ENCODE results near the gene CDKN3. TPM values are rescaled to one million over a fixed set of nuclear protein-coding genes. Genes with fewer than 3 reads are reported as not detected.
A peak's percentile ranks its signal among the peaks of the same experiment; 100 is the strongest.

CDKN3 gene
- 1 to 10 TPM in 2 of 4 donors, not detected in 2; 3.0 to 4.0 TPM for total RNA-seq

DNA sequence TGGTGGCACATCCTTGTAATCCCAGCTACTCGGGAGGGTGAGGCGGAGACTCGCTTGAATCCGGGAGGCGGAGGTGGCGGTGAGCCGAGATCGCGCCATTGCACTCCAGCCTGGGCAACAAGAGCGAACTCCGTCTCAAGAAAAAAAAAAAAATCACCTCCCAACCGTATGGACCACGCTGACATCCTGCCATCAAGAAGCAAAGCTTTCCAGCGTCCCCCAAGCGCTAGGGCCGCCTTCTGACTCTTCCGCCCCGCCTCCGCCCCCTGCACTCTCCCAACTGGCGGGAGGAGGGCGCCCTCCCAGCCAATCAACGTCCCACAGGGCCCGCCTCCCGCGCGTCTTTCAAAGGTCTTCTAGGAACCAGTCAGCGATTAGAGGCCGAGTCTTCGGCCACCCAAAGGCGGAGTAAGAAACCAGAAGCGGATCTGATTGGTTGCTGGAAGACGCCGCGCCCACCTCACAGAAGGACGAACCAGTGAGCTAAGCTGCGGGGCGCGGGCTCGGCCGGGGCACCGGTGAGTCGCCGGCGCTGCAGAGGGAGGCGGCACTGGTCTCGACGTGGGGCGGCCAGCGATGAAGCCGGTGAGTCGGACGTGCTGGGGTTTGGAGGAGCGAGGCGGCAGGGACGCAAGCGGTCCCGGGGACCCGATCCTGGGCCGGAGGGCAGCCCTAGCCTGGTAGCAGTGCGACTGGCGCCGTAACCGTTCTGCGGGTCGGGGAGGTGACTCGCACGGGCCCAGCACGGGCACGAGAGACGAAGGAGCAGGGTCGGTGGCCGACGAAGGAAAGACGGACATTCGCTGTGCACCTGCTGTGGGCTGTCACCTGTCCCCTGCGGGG lies at the start of gene CDKN3:
CDKN3 (plus strand) TSS at position 515 of the 843 bp plus-strand sequence; CDS start at position 577, 62 bp downstream.
- H3K27me3 ChIP-seq: no peaks in the 10 kb centered on the region
- no peaks in the 10 kb centered on the region for H3K36me3 ChIP-seq
- in situ Hi-C loops (cut with MboI; ENCODE audit: low pct_ligation_motif_present in 1 of 4, low pct_unique_long_range_greater_than_20kb in 1 of 4, low sequenced_read_pairs in 3 of 4): no loop called here
- H3K9me3 ChIP-seq: no peaks in the 10 kb centered on the region
- peak within 1 kb of the TSS; percentile 70 to 77 (median 74) for H3K4me3 ChIP-seq
- peak within 1 kb of the TSS; percentile 62 to 79 (median 74) for H3K27ac ChIP-seq
- TF ChIP-seq POLR2A (IDR thresholded peaks at IDR 0.05) (peak; percentile 92), POLR2AphosphoS5 (IDR thresholded peaks at IDR 0.05) (peak; percentile 93 to 96 (median 95)), CTCF (IDR thresholded peaks at IDR 0.05) (peak; percentile 42 to 65 (median 55)), EP300 (IDR thresholded peaks at IDR 0.05; ENCODE audit: low read depth) (no peak)
- WGBS, 2 donors (ENCODE audit: low coverage in 1 of 2): 0 to 3% methylated on average over 11 to 56 of the region's 76 CpGs
- intact Hi-C loops (cut with DNase I; ENCODE audit: low total_unique reads): no loop called here
- H3K4me1 ChIP-seq: peaks cover 0 to 20% (median 5%) of the 10 kb centered on the region in 4 donors
- peak; percentile 99 for DNase-seq

- TF ChIP-seq CTCF (IDR thresholded peaks at IDR 0.05): no peak
- TF ChIP-seq POLR2A (IDR thresholded peaks at IDR 0.05): no peak
- no peak for TF ChIP-seq EP300 (IDR thresholded peaks at IDR 0.05; ENCODE audit: low read depth)
- TF ChIP-seq POLR2AphosphoS5 (IDR thresholded peaks at IDR 0.05): no peak
- no peak overlapping the region for H3K4me3 ChIP-seq
- no peak overlapping the region for H3K27ac ChIP-seq
- H3K9me3 ChIP-seq: no peaks in the 10 kb centered on the region
- no peak for DNase-seq
- WGBS, 2 donors (ENCODE audit: low coverage in 1 of 2): 88 to 93% methylated on average over 7 of the region's 7 CpGs
- H3K27me3 ChIP-seq: no peaks in the 10 kb centered on the region
- in situ Hi-C loops (cut with MboI; ENCODE audit: low pct_ligation_motif_present in 1 of 4, low pct_unique_long_range_greater_than_20kb in 1 of 4, low sequenced_read_pairs in 3 of 4): loop anchor here (25.0 kb wide), 4 partner anchors 385 to 1060 kb away; partner anchors contain the start of gene BMP4 (in 1 of the 4)
- H3K36me3 ChIP-seq: no peaks in the 10 kb centered on the region
- intact Hi-C loops (cut with DNase I; ENCODE audit: low total_unique reads): no loop called here
- H3K4me1 ChIP-seq: peaks cover 0 to 6% (median 3%) of the 10 kb centered on the region in 4 donors
Observed at GRCh38 chr14:54347044-54347443, 49.8 kb upstream of the CDKN3 start.

DNA sequence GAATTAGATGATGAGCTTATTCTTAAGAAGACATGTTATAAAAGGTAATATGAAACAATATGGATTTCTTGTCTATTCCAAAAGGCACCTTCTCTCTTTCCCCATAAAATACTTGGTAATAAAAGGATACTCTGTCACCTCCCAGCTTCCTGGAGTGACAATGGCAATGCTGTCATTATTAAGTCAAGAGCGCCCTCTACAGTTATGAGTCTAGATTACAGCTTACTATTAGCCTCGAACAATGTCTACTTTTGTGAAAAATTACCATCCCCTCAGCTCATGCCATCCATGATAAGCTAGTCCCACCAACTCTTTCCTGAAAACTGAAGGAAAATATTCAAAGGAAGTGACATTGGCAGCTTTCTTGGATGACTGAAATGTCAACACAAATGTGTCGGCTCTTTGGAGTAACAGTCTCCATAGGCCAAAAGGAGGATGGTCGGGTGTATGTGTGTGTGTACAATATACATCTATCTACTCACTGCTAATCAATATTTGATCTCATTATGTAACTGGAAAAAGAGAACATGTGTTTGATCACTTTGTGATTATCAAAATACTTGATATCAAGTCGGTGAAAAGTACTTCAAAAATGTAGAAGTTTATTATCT lies 48.7 kb upstream of the CDKN3 start:
- peak overlapping the region in 1 of 4 donors; percentile 64 for H3K27ac ChIP-seq
- in situ Hi-C loops (cut with MboI; ENCODE audit: low pct_ligation_motif_present in 1 of 4, low pct_unique_long_range_greater_than_20kb in 1 of 4, low sequenced_read_pairs in 3 of 4): loop anchor here (25.0 kb wide), 4 partner anchors 386 to 1061 kb away; partner anchors contain the start of gene BMP4 (in 1 of the 4)

More for the DNA sequence above, 48.7 kb upstream of the CDKN3 start:
- no peaks in the 10 kb centered on the region for H3K36me3 ChIP-seq
- TF ChIP-seq POLR2AphosphoS5 (IDR thresholded peaks at IDR 0.05) (no peak), POLR2A (IDR thresholded peaks at IDR 0.05) (no peak), CTCF (IDR thresholded peaks at IDR 0.05) (peak; percentile 67 to 84 (median 70)), EP300 (IDR thresholded peaks at IDR 0.05; ENCODE audit: low read depth) (no peak)
- H3K27me3 ChIP-seq: no peaks in the 10 kb centered on the region
- no peak for DNase-seq
- no peaks in the 10 kb centered on the region for H3K9me3 ChIP-seq
- peaks cover 0 to 6% (median 3%) of the 10 kb centered on the region in 4 donors for H3K4me1 ChIP-seq
- intact Hi-C loops (cut with DNase I; ENCODE audit: low total_unique reads): no loop called here
- no peak overlapping the region for H3K4me3 ChIP-seq
- WGBS, 2 donors (ENCODE audit: low coverage in 1 of 2): 31 to 40% methylated on average over 5 of the region's 5 CpGs

Data from transverse colon (tissue), 4 donors.